ENCODE results near the gene KANSL3. TPM values are rescaled to one million over a fixed set of nuclear protein-coding genes. Genes with fewer than 3 reads are reported as not detected.

Gene KANSL3
- total and polyA plus RNA-seq, 9 of the 15 experiments (the other 6 are each of a cell fraction or from before 2014, with no cell fraction given): 11.3 to 43.7 (median 27.9) TPM

DNA sequence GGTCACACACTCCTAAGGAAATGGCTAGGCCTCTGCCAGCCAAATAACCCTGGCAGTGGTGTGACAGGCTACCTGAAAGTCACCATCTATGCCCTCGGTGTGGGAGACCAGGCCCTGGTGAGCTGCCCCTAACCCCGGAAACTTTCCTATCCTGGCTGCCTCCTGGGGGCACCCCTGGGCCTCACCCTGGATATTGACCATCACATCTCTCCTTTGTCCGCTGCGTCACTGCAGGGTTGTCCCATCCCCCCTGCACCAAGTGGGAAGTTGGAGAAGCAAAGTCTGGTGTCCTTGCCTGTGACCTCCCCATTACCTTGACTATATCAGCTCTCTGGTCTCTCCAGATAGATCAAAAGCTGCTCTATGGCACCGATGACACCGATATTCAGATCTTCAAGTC is 23.2 kb upstream of the KANSL3 start:
- FAIRE-seq (no peak), DNase-seq (ENCODE audit: extremely low read depth in 1 of 4, low spot score in 3 of 4) (no peak), ATAC-seq (no peak)
- Histone ChIP-seq H3K27ac (ENCODE audit: extremely low read depth, low read depth, low read length) (no peak overlapping the region), H3K4me1 (replicated peaks in 1 of 2; ENCODE audit: control insufficient read depth in 2 of 2, insufficient read depth in 2 of 2, low read length in 2 of 2) (no peaks in the 10 kb centered on the region; a peak in 1 of 5 replicates), H3K9me1 (ENCODE audit: control insufficient read depth, insufficient read depth, low read length) (no peaks in the 10 kb centered on the region), H3K36me3 (ENCODE audit: control insufficient read depth, insufficient read depth, low read length) (no peaks in the 10 kb centered on the region), H3K27me3 (ENCODE audit: control insufficient read depth in 2 of 2, insufficient read depth in 2 of 2, low read length in 2 of 2) (peaks cover 5 to 26% of the 10 kb centered on the region in 2 experiments; a peak in 4 of 5 replicates), H3K4me2 (ENCODE audit: insufficient read depth, low read length) (no peak overlapping the region), H3K9me3 (replicated peaks; ENCODE audit: control insufficient read depth, insufficient read depth, low read depth, low read length) (peaks cover 4% of the 10 kb centered on the region; the same call in 1 of the 2 replicates), H3K9ac (ENCODE audit: insufficient read depth in 1 of 2, low read depth in 2 of 2, low read length in 2 of 2) (peak overlapping the region in 1 of 2 experiments; percentile 2; a peak in 1 of 4 replicates), H2AFZ (ENCODE audit: low read depth, low read length) (0 out of 2 replicates have a peak overlapping the region, but pooled peaks have one; percentile 19), H4K20me1 (replicated peaks; ENCODE audit: control insufficient read depth, insufficient read depth, low read length) (no peaks in the 10 kb centered on the region), H3K4me3 (no peak overlapping the region), H3K79me2 (ENCODE audit: control insufficient read depth, insufficient read depth, low read length) (no peaks in the 10 kb centered on the region)
- ChIA-PET POLR2A (no interaction called here), CTCF (ENCODE audit: low intra/inter-chr PET ratio) (no interaction called here)
- TF ChIP-seq ZNF140 (CRISPR knock-in tag; IDR thresholded peaks at IDR 0.05) (no peak), ESRRA (IDR thresholded peaks at IDR 0.05; ENCODE audit: borderline replicate concordance, low read depth) (0 out of 2 replicates have a peak, but pooled peaks have one; percentile 13), MYNN (IDR thresholded peaks at IDR 0.05) (no peak), MYNN (CRISPR knock-in tag; IDR thresholded peaks at IDR 0.05) (no peak)
- 23% methylated on average over 6 of the region's 6 CpGs for WGBS (ENCODE audit: insufficient coverage, low coverage, missing lambda C conversion rate)
- BruUV-seq (replicated peaks): no TSS peak
- in situ Hi-C loops (cut with MboI): no loop called here
- intact Hi-C loops (cut with micrococcal nuclease): no loop called here

DNA sequence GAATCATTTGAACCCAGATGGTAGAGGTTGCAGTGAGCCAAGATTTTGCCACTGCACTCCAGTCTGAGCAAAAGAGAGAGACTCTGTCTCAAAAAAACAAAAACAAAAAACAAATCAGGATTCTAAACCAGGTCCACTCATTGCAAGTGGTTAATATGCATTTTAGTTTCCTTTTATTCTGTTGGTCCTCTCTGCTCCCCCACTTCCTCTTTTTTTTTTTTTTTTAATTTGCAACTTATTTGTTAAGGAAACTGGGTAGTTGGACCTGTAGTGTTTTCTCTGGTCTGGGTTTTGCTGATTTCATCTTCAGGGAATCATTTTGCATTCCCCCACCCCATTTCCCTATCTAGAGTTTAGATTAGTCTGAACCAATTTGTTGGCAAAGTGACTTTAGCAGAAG is 18.4 kb upstream of the KANSL3 start:
- H3K9ac ChIP-seq (ENCODE audit: insufficient read depth in 1 of 2, low read depth in 2 of 2, low read length in 2 of 2): no peak overlapping the region
- H3K4me3 ChIP-seq: no peak overlapping the region
- no peaks in the 10 kb centered on the region for H3K36me3 ChIP-seq (ENCODE audit: control insufficient read depth, insufficient read depth, low read length)
- CTCF ChIA-PET (ENCODE audit: low intra/inter-chr PET ratio): no interaction called here
- no peaks in the 10 kb centered on the region for H3K9me3 ChIP-seq (replicated peaks; ENCODE audit: control insufficient read depth, insufficient read depth, low read depth, low read length)
- intact Hi-C loops (cut with micrococcal nuclease) (no loop called here), in situ Hi-C loops (cut with MboI) (no loop called here)
- H3K79me2 ChIP-seq (ENCODE audit: control insufficient read depth, insufficient read depth, low read length): no peaks in the 10 kb centered on the region
- DNase-seq (ENCODE audit: extremely low read depth in 1 of 4, low spot score in 3 of 4): no peak
- TF ChIP-seq SPI1 (IDR thresholded peaks at IDR 0.05; ENCODE audit: borderline replicate concordance, low read depth, low read length): peak; percentile 97
- peak; percentile 50; the same call in 1 of the 2 replicates for TF ChIP-seq ZNF384 (IDR thresholded peaks at IDR 0.05; ENCODE audit: low read depth, low read length)
- TF ChIP-seq, protein P1, sequence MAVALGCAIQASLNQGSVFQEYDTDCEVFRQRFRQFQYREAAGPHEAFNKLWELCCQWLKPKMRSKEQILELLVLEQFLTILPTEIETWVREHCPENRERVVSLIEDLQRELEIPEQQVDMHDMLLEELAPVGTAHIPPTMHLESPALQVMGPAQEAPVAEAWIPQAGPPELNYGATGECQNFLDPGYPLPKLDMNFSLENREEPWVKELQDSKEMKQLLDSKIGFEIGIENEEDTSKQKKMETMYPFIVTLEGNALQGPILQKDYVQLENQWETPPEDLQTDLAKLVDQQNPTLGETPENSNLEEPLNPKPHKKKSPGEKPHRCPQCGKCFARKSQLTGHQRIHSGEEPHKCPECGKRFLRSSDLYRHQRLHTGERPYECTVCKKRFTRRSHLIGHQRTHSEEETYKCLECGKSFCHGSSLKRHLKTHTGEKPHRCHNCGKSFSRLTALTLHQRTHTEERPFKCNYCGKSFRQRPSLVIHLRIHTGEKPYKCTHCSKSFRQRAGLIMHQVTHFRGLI (CRISPR knock-in tag; IDR thresholded peaks at IDR 0.05): no peak
- H2AFZ ChIP-seq (ENCODE audit: low read depth, low read length): no peak overlapping the region
- no peak for FAIRE-seq
- peaks cover 9 to 28% of the 10 kb centered on the region in 2 experiments; a peak in 4 of 5 replicates for H3K27me3 ChIP-seq (ENCODE audit: control insufficient read depth in 2 of 2, insufficient read depth in 2 of 2, low read length in 2 of 2)
- POLR2A ChIA-PET: interaction anchor here (0.6 to 1.3 kb wide), 2 partner anchors 8 to 1355 kb away, joined by 3 to 8 read pairs; no protein-coding TSS in a partner anchor
- no peak for ATAC-seq
- no TSS peak for BruUV-seq (replicated peaks)
- no peaks in the 10 kb centered on the region for H3K4me1 ChIP-seq (replicated peaks in 1 of 2; ENCODE audit: control insufficient read depth in 2 of 2, insufficient read depth in 2 of 2, low read length in 2 of 2)
- H3K27ac ChIP-seq (ENCODE audit: extremely low read depth, low read depth, low read length): no peak overlapping the region
- H3K4me2 ChIP-seq (ENCODE audit: insufficient read depth, low read length): no peak overlapping the region
- no peaks in the 10 kb centered on the region for H3K9me1 ChIP-seq (ENCODE audit: control insufficient read depth, insufficient read depth, low read length)
- H4K20me1 ChIP-seq (replicated peaks; ENCODE audit: control insufficient read depth, insufficient read depth, low read length): no peaks in the 10 kb centered on the region

Data from K562 (cell line).